Right lung (tissue), 5 donors: ENCODE data around the gene TTLL9. TPM values are rescaled to one million over a fixed set of nuclear protein-coding genes. Genes with fewer than 3 reads are reported as not detected.

ENCODE experiments used
- DNase-seq, 2 donors: peaks; one replicate each; pipeline ENCODE4 v3.0.0-alpha.2; 2013
- polyA plus RNA-seq, 5 donors: library from polyadenylated mRNA; unstranded; fragments of 120-200 nt; gene quantifications; one replicate each; pipeline versions ENCODE4 v1.2.1 to v1.2.3, GENCODE V29; 2013; ENCODE audit warnings: inconsistent platforms in 1 of 5, low replicate concordance in 1 of 5; ENCODE audit not compliant: insufficient read length in 5 of 5, insufficient read depth in 1 of 5

Gene TTLL9
- polyA plus RNA-seq, 5 donors, result 1.9 to 5.5 (median 3.5) TPM

- no peak for DNase-seq
These were observed 106.6 kb downstream of the TTLL9 start for GRCh38 chr20:31977080-31977479.

- no peak for DNase-seq
These were observed 109.4 kb downstream of the TTLL9 start for GRCh38 chr20:31979713-31980426.

- no peak for DNase-seq
These were observed 111.3 kb downstream of the TTLL9 start for GRCh38 chr20:31981784-31982183.

- DNase-seq, result no peak
These were observed 114.6 kb downstream of the TTLL9 start for GRCh38 chr20:31984981-31985471.

GRCh38 chr20:31987744-31988143, 117.3 kb downstream of the TTLL9 start:
- no peak for DNase-seq

- DNase-seq, result no peak
These were observed 118.1 kb downstream of the TTLL9 start for GRCh38 chr20:31988430-31989015.

- DNase-seq, result no peak
These were observed 118.7 kb downstream of the TTLL9 start for GRCh38 chr20:31989030-31989645.

GRCh38 chr20:31990641-31991338, 120.4 kb downstream of the TTLL9 start:
- DNase-seq, result no peak

GRCh38 chr20:31991339-31991705, 120.9 kb downstream of the TTLL9 start:
- DNase-seq, result no peak

- DNase-seq, result no peak
These were observed 121.7 kb downstream of the TTLL9 start for GRCh38 chr20:31992086-31992485.

Other genes starting within 250 kb of the TTLL9 start
- 10 to 100 TPM; 19.7 to 30.3 (median 25.5) TPM for gene COX4I2, start 232.7 kb upstream of the TTLL9 start, polyA plus RNA-seq
- 10 to 100 TPM; 46.6 to 59.8 (median 55.4) TPM for gene BCL2L1, start 147.8 kb upstream of the TTLL9 start, polyA plus RNA-seq
- 10 to 100 TPM; 33.7 to 85.6 (median 53.8) TPM for gene TPX2, start 131.3 kb upstream of the TTLL9 start, polyA plus RNA-seq
- 1 to 10 TPM in 3 of 5 donors, under 1 TPM in 2; 0.63 to 3.3 (median 1.1) TPM for gene MYLK2, start 51.3 kb upstream of the TTLL9 start, polyA plus RNA-seq
- 10 to 100 TPM in 1 of 5 donors, 1 to 10 TPM in 4; 5.0 to 10.6 (median 5.9) TPM for gene FOXS1, start 25.0 kb upstream of the TTLL9 start, polyA plus RNA-seq
- gene DUSP15, start 107 bp upstream of the TTLL9 start, polyA plus RNA-seq, result 10 to 100 TPM in 3 of 5 donors, 1 to 10 TPM in 2; 8.0 to 13.9 (median 11.2) TPM
- 10 to 100 TPM; 16.3 to 17.9 (median 16.9) TPM for gene PDRG1, start 81.4 kb downstream of the TTLL9 start, polyA plus RNA-seq
- gene XKR7, start 97.5 kb downstream of the TTLL9 start, polyA plus RNA-seq, result under 1 TPM; 0.09 to 0.20 (median 0.12) TPM
- gene CCM2L, start 139.8 kb downstream of the TTLL9 start, polyA plus RNA-seq, result 10 to 100 TPM in 4 of 5 donors, 1 to 10 TPM in 1; 9.6 to 16.7 (median 12.6) TPM
- 1 to 10 TPM; 3.5 to 5.5 (median 4.2) TPM for gene HCK, start 181.6 kb downstream of the TTLL9 start, polyA plus RNA-seq
- 10 to 100 TPM; 53.1 to 66.4 (median 58.6) TPM for gene TM9SF4, start 239.1 kb downstream of the TTLL9 start, polyA plus RNA-seq